Gastrocnemius medialis (tissue), 4 donors: ENCODE measurements around the gene CNGA1. TPM values are rescaled to one million over a fixed set of nuclear protein-coding genes. Genes with fewer than 3 reads are reported as not detected.
"Not testable (repeated sequence)": the region's sequence is repeated elsewhere in the genome, so short reads cannot be mapped to it uniquely, and the experiment has no call there.

Source experiments
- ATAC-seq, 2 donors: fragments of 150-250 bp; one replicate each; pipeline ENCODE4 v1.9.1; 2016
- DNase-seq, 2 donors: peaks; one replicate each; pipeline ENCODE4 v3.0.0-alpha.2; 2019
- H3K27ac ChIP-seq, 4 donors: fragments of 200-600 bp; sonication (generic); 1 replicate in 1 of 4; 2 replicates in 3 of 4; pipeline ENCODE4 v1.5.1; 2016 to 2018; ENCODE audit warnings: mild to moderate bottlenecking in 2 of 4, moderate library complexity in 1 of 4
- H3K27me3 ChIP-seq, 3 donors: fragments of 200-600 bp; sonication (generic) in 2 of 3; 1 replicate in 1 of 3; 2 replicates in 2 of 3; pipeline versions ENCODE4 v1.5.1 to v1.6.0; 2016 to 2019; ENCODE audit warnings: mild to moderate bottlenecking in 1 of 3, moderate library complexity in 1 of 3
- H3K36me3 ChIP-seq, 2 donors: fragments of 200-600 bp; sonication (generic) in 1 of 2; one replicate each; pipeline ENCODE4 v1.5.1; 2017 to 2018
- H3K4me1 ChIP-seq, 2 donors: fragments of 200-600 bp; sonication (generic) in 1 of 2; one replicate each; pipeline ENCODE4 v1.5.1; 2016 to 2017; ENCODE audit warnings: mild to moderate bottlenecking in 2 of 2
- H3K4me3 ChIP-seq, 4 donors: fragments of 200-600 bp; sonication (generic) in 3 of 4; 1 replicate in 1 of 4; 2 replicates in 3 of 4; pipeline ENCODE4 v1.5.1; 2016 to 2019; ENCODE audit warnings: mild to moderate bottlenecking in 2 of 4
- H3K9me3 ChIP-seq, 3 donors: fragments of 200-600 bp; sonication (generic) in 2 of 3; 1 replicate in 1 of 3; 2 replicates in 2 of 3; pipeline ENCODE4 v1.5.1; 2016 to 2019
- CTCF ChIP-seq, 5 experiments: fragments of 450-650 bp in 3 of 5; fragments of 200-600 bp in 2 of 5; sonication (generic) in 2 of 5; IDR thresholded peaks in 4 of 5; conservative IDR thresholded peaks in 1 of 5; 1 replicate in 4 of 5; 2 replicates in 1 of 5; pipeline ENCODE4 v1.5.1; 2016 to 2019; ENCODE audit warnings: antibody characterized with exemption in 5 of 5, mild to moderate bottlenecking in 3 of 5, moderate library complexity in 3 of 5
- POLR2A ChIP-seq, 2 donors: fragments of 450-650 bp; IDR thresholded peaks; one replicate each; pipeline ENCODE4 v1.6.1; 2017; ENCODE audit warnings: antibody characterized with exemption in 2 of 2, mild to moderate bottlenecking in 2 of 2, moderate library complexity in 2 of 2
- in situ Hi-C, 4 donors: fragments of 200-750 bp; cut with MboI; loops; one replicate each; pipeline versions ENCODE4 v1.15.0 to v1.8.0; 2017; ENCODE audit warnings: low sequenced_read_pairs in 4 of 4
- intact Hi-C: fragments of 100-400 bp; cut with DNase I; formaldehyde crosslinking; loops from one replicate; pipeline ENCODE4 v1.15.1; 2023; ENCODE audit warnings: low total_unique reads
- total RNA-seq, 4 donors: library from RNA; depleted of rRNA; stranded (reverse); fragments of >200 nt; gene quantifications; one replicate each; pipeline versions ENCODE4 v1.1.0 to v1.2.3, GENCODE V29; 2016

Gene CNGA1
- total RNA-seq, 4 donors from 2014 or later, result 0.15 to 0.53 (median 0.32) TPM; not detected in 1

- Histone ChIP-seq H3K4me3 (no peak overlapping the region), H3K27ac (no peak overlapping the region), H3K27me3 (no peaks in the 10 kb centered on the region), H3K36me3 (no peaks in the 10 kb centered on the region), H3K9me3 (no peaks in the 10 kb centered on the region), H3K4me1 (peaks cover 0 to 4% of the 10 kb centered on the region in 2 donors)
- in situ Hi-C loops (no loop called here), intact Hi-C loops (loop anchor here (5.0 kb wide), 1 partner anchor 72 kb away; no protein-coding TSS in a partner anchor)
- no peak for ATAC-seq
- TF ChIP-seq POLR2A (IDR thresholded peaks at IDR 0.05) (no peak), CTCF (IDR thresholded peaks at IDR 0.05 in 4 of 5, conservative IDR thresholded peaks at IDR 0.05 in 1 of 5) (no peak)
- no peak for DNase-seq
Measured at GRCh38 chr4:48015216-48015615, 1.3 kb downstream of the CNGA1 start.

GRCh38 chr4:48012824-48013223, 3.7 kb downstream of the CNGA1 start:
- DNase-seq, result no peak
- no peak for ATAC-seq
- Histone ChIP-seq H3K4me3 (peak overlapping the region in 1 of 4 donors; percentile 2), H3K9me3 (no peaks in the 10 kb centered on the region), H3K27ac (peak overlapping the region in 1 of 4 donors; percentile 38), H3K36me3 (no peaks in the 10 kb centered on the region), H3K4me1 (peaks cover 0 to 4% of the 10 kb centered on the region in 2 donors), H3K27me3 (no peaks in the 10 kb centered on the region)
- in situ Hi-C loops (no loop called here), intact Hi-C loops (no loop called here)
- no peak for TF ChIP-seq POLR2A (IDR thresholded peaks at IDR 0.05)

- ATAC-seq (no peak), DNase-seq (no peak)
- Histone ChIP-seq H3K27ac (no peak overlapping the region), H3K36me3 (no peaks in the 10 kb centered on the region), H3K4me3 (no peak overlapping the region), H3K4me1 (peaks cover 0 to 4% of the 10 kb centered on the region in 2 donors), H3K27me3 (no peaks in the 10 kb centered on the region), H3K9me3 (no peaks in the 10 kb centered on the region)
- intact Hi-C loops, result no loop called here
- TF ChIP-seq CTCF (IDR thresholded peaks at IDR 0.05 in 4 of 5, conservative IDR thresholded peaks at IDR 0.05 in 1 of 5), result no peak
- no peak for TF ChIP-seq POLR2A (IDR thresholded peaks at IDR 0.05)
- in situ Hi-C loops, result no loop called here
Measured at GRCh38 chr4:48011722-48012121, 4.8 kb downstream of the CNGA1 start.

GRCh38 chr4:48010906-48011305, 5.6 kb downstream of the CNGA1 start:
- in situ Hi-C loops, H3K4me1 ChIP-seq, H3K9me3 ChIP-seq, H3K36me3 ChIP-seq, intact Hi-C loops, H3K4me3 ChIP-seq, ATAC-seq, H3K27ac ChIP-seq, H3K27me3 ChIP-seq, DNase-seq: not testable (repeated sequence)

GRCh38 chr4:48008021-48008596, 8.4 kb downstream of the CNGA1 start:
- TF ChIP-seq POLR2A (IDR thresholded peaks at IDR 0.05) (no peak), CTCF (IDR thresholded peaks at IDR 0.05 in 4 of 5, conservative IDR thresholded peaks at IDR 0.05 in 1 of 5) (no peak)
- no peaks in the 10 kb centered on the region for H3K4me1 ChIP-seq
- DNase-seq (no peak), ATAC-seq (no peak)
- in situ Hi-C loops, result loop anchor here in 3 of 4 donors (5.0 to 10.0 kb wide), 2 partner anchors 74 to 77 kb away; no protein-coding TSS in a partner anchor
- no peaks in the 10 kb centered on the region for H3K27me3 ChIP-seq
- H3K36me3 ChIP-seq, result no peaks in the 10 kb centered on the region
- intact Hi-C loops, result no loop called here
- no peaks in the 10 kb centered on the region for H3K9me3 ChIP-seq
- no peak overlapping the region for H3K27ac ChIP-seq
- H3K4me3 ChIP-seq, result no peak overlapping the region

GRCh38 chr4:48005781-48006180, 10.7 kb downstream of the CNGA1 start:
- Histone ChIP-seq H3K4me3 (no peak overlapping the region), H3K36me3 (no peaks in the 10 kb centered on the region), H3K27ac (no peak overlapping the region), H3K9me3 (no peaks in the 10 kb centered on the region), H3K4me1 (no peaks in the 10 kb centered on the region), H3K27me3 (no peaks in the 10 kb centered on the region)
- TF ChIP-seq CTCF (IDR thresholded peaks at IDR 0.05 in 4 of 5, conservative IDR thresholded peaks at IDR 0.05 in 1 of 5) (no peak), POLR2A (IDR thresholded peaks at IDR 0.05) (no peak)
- ATAC-seq, result no peak
- intact Hi-C loops (no loop called here), in situ Hi-C loops (loop anchor here in 3 of 4 donors (5.0 to 10.0 kb wide), 2 partner anchors 77 to 79 kb away; no protein-coding TSS in a partner anchor)
- DNase-seq, result no peak
